Liver (tissue), 9 donors: ENCODE results near the gene TREX2. TPM values are rescaled to one million over a fixed set of nuclear protein-coding genes. Genes with fewer than 3 reads are reported as not detected.

Experiments used
- DNase-seq: peaks from one replicate; pipeline ENCODE4 v3.0.0-alpha.2; 2017; ENCODE audit warnings: low spot score
- H3K27ac ChIP-seq, 2 donors: one replicate each; pipeline ENCODE4 v1.7.0; 2013; ENCODE audit warnings: inconsistent platforms in 2 of 2, low read length in 2 of 2, control low read depth in 1 of 2, low read depth in 1 of 2, mild to moderate bottlenecking in 1 of 2
- H3K27me3 ChIP-seq, 4 donors: one replicate each; pipeline versions ENCODE4 v1.6.1 to v1.7.0; 2013; ENCODE audit warnings: low read length in 3 of 4, inconsistent platforms in 1 of 4, mild to moderate bottlenecking in 1 of 4, moderate library complexity in 1 of 4; ENCODE audit not compliant: control insufficient read depth in 4 of 4, insufficient read depth in 4 of 4
- H3K36me3 ChIP-seq, 4 donors: one replicate each; pipeline versions ENCODE4 v1.6.1 to v1.7.0; 2013; ENCODE audit warnings: low read length in 3 of 4, mild to moderate bottlenecking in 3 of 4, low read depth in 1 of 4, moderate library complexity in 1 of 4; ENCODE audit not compliant: control insufficient read depth in 4 of 4, insufficient read depth in 3 of 4
- H3K4me1 ChIP-seq, 4 donors: one replicate each; pipeline versions ENCODE4 v1.6.1 to v1.7.0; 2013; ENCODE audit warnings: low read length in 3 of 4, mild to moderate bottlenecking in 3 of 4, moderate library complexity in 1 of 4; ENCODE audit not compliant: control insufficient read depth in 4 of 4, insufficient read depth in 4 of 4
- H3K4me3 ChIP-seq, 3 donors: one replicate each; pipeline versions ENCODE4 v1.6.1 to v1.7.0; 2013; ENCODE audit warnings: low read length in 3 of 3, control low read depth in 1 of 3, low read depth in 1 of 3, mild to moderate bottlenecking in 1 of 3
- H3K9ac ChIP-seq, 2 donors: one replicate each; pipeline ENCODE4 v1.7.0; 2013; ENCODE audit warnings: low read length in 2 of 2, mild to moderate bottlenecking in 2 of 2, moderate library complexity in 2 of 2, control low read depth in 1 of 2, low read depth in 1 of 2
- H3K9me3 ChIP-seq, 4 donors: one replicate each; pipeline versions ENCODE4 v1.6.1 to v1.7.0; 2013; ENCODE audit warnings: low read length in 3 of 4; ENCODE audit not compliant: control insufficient read depth in 4 of 4
- ATF3 ChIP-seq: IDR thresholded peaks from 2 replicates; pipeline ENCODE4 v1.6.1; 2016; ENCODE audit warnings: antibody characterized with exemption
- EGR1 ChIP-seq, 2 donors: IDR thresholded peaks; 2 replicates each; pipeline ENCODE4 v1.6.1; 2016 to 2018; ENCODE audit warnings: antibody characterized with exemption in 2 of 2, low read depth in 2 of 2
- FOXA1 ChIP-seq: IDR thresholded peaks from 2 replicates; pipeline ENCODE4 v1.6.1; 2016; ENCODE audit warnings: antibody characterized with exemption
- FOXA2 ChIP-seq: IDR thresholded peaks from 2 replicates; pipeline ENCODE4 v1.6.1; 2016; ENCODE audit warnings: antibody characterized with exemption
- GABPA ChIP-seq, 2 donors: IDR thresholded peaks in 1 of 2; conservative IDR thresholded peaks in 1 of 2; 2 replicates each; pipeline ENCODE4 v1.6.1; 2016; ENCODE audit warnings: antibody characterized with exemption in 2 of 2, mild to moderate bottlenecking in 1 of 2, moderate library complexity in 1 of 2
- HNF4G ChIP-seq: IDR thresholded peaks from 2 replicates; pipeline ENCODE4 v1.6.1; 2016; ENCODE audit warnings: antibody characterized with exemption
- JUND ChIP-seq, 2 donors: IDR thresholded peaks; 2 replicates each; pipeline ENCODE4 v1.6.1; 2016; ENCODE audit warnings: antibody characterized with exemption in 2 of 2
- MAX ChIP-seq: IDR thresholded peaks from 2 replicates; pipeline ENCODE4 v1.6.1; 2016; ENCODE audit warnings: antibody characterized with exemption
- NR2F2 ChIP-seq: IDR thresholded peaks from 2 replicates; pipeline ENCODE4 v1.6.1; 2016; ENCODE audit warnings: antibody characterized with exemption
- RAD21 ChIP-seq, 2 donors: IDR thresholded peaks; 2 replicates each; pipeline ENCODE4 v1.6.1; 2016; ENCODE audit warnings: antibody characterized with exemption in 2 of 2, mild to moderate bottlenecking in 2 of 2
- REST ChIP-seq: IDR thresholded peaks from 2 replicates; pipeline ENCODE4 v1.6.1; 2016; ENCODE audit warnings: antibody characterized with exemption, mild to moderate bottlenecking
- RXRA ChIP-seq, 2 donors: IDR thresholded peaks; 2 replicates each; pipeline ENCODE4 v1.6.1; 2017 to 2018; ENCODE audit warnings: antibody characterized with exemption in 2 of 2, mild to moderate bottlenecking in 1 of 2
- SP1 ChIP-seq: IDR thresholded peaks from 2 replicates; pipeline ENCODE4 v1.6.1; 2018; ENCODE audit warnings: antibody characterized with exemption, mild to moderate bottlenecking
- TAF1 ChIP-seq: conservative IDR thresholded peaks from 2 replicates; pipeline ENCODE4 v1.6.1; 2016; ENCODE audit warnings: antibody characterized with exemption, mild to moderate bottlenecking
- YY1 ChIP-seq: IDR thresholded peaks from 2 replicates; pipeline ENCODE4 v1.6.1; 2016; ENCODE audit warnings: antibody characterized with exemption, mild to moderate bottlenecking
- ZBTB33 ChIP-seq: IDR thresholded peaks from 2 replicates; pipeline ENCODE4 v1.6.1; 2016; ENCODE audit warnings: antibody characterized with exemption
- WGBS: extraction: QIAGEN DNeasy Blood & Tissue Kit; methylation state at CpG from one replicate; pipeline ENCODE4 v1.1.7; 2013; 5-methylcytosine and 5-hydroxymethylcytosine counted together
- polyA plus RNA-seq, 2 donors: library from polyadenylated mRNA; stranded (reverse) in 1 of 2; unstranded in 1 of 2; fragments of 200-250 nt in 1 of 2; fragments of >200 nt in 1 of 2; fragmentation: Nextera tagmentation in 1 of 2; extraction: Ambion mirVana in 1 of 2; gene quantifications; one replicate each; pipeline versions ENCODE4 v1.2.1 to v1.2.3, GENCODE V29; 2013 to 2015
- total RNA-seq, 2 donors: library from RNA; depleted of rRNA; stranded (reverse); fragments of >200 nt; gene quantifications; one replicate each; pipeline ENCODE4 v1.2.3, GENCODE V29; 2014
- donor health status: healthy.
- donor health status: healthy.
- donor health status: healthy.
- donor health status: healthy.
- donor health status: healthy.

TREX2 gene
- total and polyA plus RNA-seq, 4 donors, result 0.13 to 1.3 (median 1.2) TPM; not detected in 1

- Histone ChIP-seq H3K27ac (peak overlapping the region in 1 of 2 donors; percentile 50), H3K4me1 (peaks cover 2 to 15% (median 6%) of the 10 kb centered on the region in 4 donors), H3K9me3 (no peaks in the 10 kb centered on the region), H3K4me3 (peak overlapping the region; percentile 65 to 69 (median 69)), H3K9ac (peak overlapping the region in 1 of 2 donors; percentile 26), H3K36me3 (peaks cover 0 to under 1% (median 0%) of the 10 kb centered on the region in 4 donors), H3K27me3 (no peaks in the 10 kb centered on the region)
- no peak for DNase-seq
- 2% methylated on average over 32 of the region's 32 CpGs for WGBS
- TF ChIP-seq GABPA (IDR thresholded peaks at IDR 0.05 in 1 of 2, conservative IDR thresholded peaks at IDR 0.05 in 1 of 2), result no peak
- peak; percentile 87 for TF ChIP-seq REST
Measured at GRCh38 chrX:153469811-153470410, 24.1 kb upstream of the TREX2 start.

GRCh38 chrX:153468008-153468580 lies 22.2 kb upstream of the TREX2 start:
- 98% methylated on average over 12 of the region's 12 CpGs for WGBS

More at GRCh38 chrX:153468008-153468580, 22.2 kb upstream of the TREX2 start:
- H3K27ac ChIP-seq, result no peak overlapping the region
- no peak for DNase-seq
- no peak for TF ChIP-seq EGR1 (IDR thresholded peaks at IDR 0.05; ENCODE audit: low read depth in 2 of 2)
- TF ChIP-seq ATF3, result no peak
- no peak for TF ChIP-seq YY1
- TF ChIP-seq NR2F2, result no peak
- TF ChIP-seq GABPA (IDR thresholded peaks at IDR 0.05 in 1 of 2, conservative IDR thresholded peaks at IDR 0.05 in 1 of 2), result no peak
- TF ChIP-seq TAF1, result no peak
- no peak for TF ChIP-seq FOXA1
- no peak for TF ChIP-seq JUND (IDR thresholded peaks at IDR 0.05)
- no peak for TF ChIP-seq SP1
- TF ChIP-seq FOXA2, result no peak
- no peak for TF ChIP-seq ZBTB33
- no peak for TF ChIP-seq HNF4G
- TF ChIP-seq RAD21 (IDR thresholded peaks at IDR 0.05), result no peak
- no peak for TF ChIP-seq MAX
- no peak for TF ChIP-seq RXRA (IDR thresholded peaks at IDR 0.05)
- H3K9me3 ChIP-seq, result no peaks in the 10 kb centered on the region
- peaks cover 0 to 3% (median 1%) of the 10 kb centered on the region in 4 donors for H3K36me3 ChIP-seq
- H3K9ac ChIP-seq, result no peak overlapping the region
- H3K4me3 ChIP-seq, result no peak overlapping the region
- no peaks in the 10 kb centered on the region for H3K27me3 ChIP-seq
- peaks cover 0 to 15% (median 5%) of the 10 kb centered on the region in 4 donors for H3K4me1 ChIP-seq
